Omental fat pad (tissue), 4 donors: ENCODE results near the gene COL4A4. TPM values are rescaled to one million over a fixed set of nuclear protein-coding genes. Genes with fewer than 3 reads are reported as not detected.

ENCODE experiments used
- ATAC-seq: fragments of 150-250 bp; one replicate; pipeline ENCODE4 v1.9.1; 2016; ENCODE audit warnings: mild to moderate bottlenecking, moderate library complexity; ENCODE audit not compliant: low FRiP score
- DNase-seq: peaks from one replicate; pipeline ENCODE4 v3.0.0-alpha.2; 2019; ENCODE audit warnings: low spot score
- total RNA-seq, 4 donors: library from RNA; depleted of rRNA; stranded (reverse); fragments of >200 nt; gene quantifications; one replicate each; pipeline ENCODE4 v1.1.0, GENCODE V29; 2016
- TF ChIP-seq, protein P1 (sequence below), 3 donors: fragments of 450-650 bp; IDR thresholded peaks; one replicate each; pipeline ENCODE4 v1.5.1; 2016 to 2017; ENCODE audit warnings: antibody characterized with exemption in 3 of 3, mild to moderate bottlenecking in 3 of 3, moderate library complexity in 2 of 3

Gene COL4A4
- total RNA-seq, 4 donors from 2014 or later, result 0.38 to 1.9 (median 0.64) TPM

DNA sequence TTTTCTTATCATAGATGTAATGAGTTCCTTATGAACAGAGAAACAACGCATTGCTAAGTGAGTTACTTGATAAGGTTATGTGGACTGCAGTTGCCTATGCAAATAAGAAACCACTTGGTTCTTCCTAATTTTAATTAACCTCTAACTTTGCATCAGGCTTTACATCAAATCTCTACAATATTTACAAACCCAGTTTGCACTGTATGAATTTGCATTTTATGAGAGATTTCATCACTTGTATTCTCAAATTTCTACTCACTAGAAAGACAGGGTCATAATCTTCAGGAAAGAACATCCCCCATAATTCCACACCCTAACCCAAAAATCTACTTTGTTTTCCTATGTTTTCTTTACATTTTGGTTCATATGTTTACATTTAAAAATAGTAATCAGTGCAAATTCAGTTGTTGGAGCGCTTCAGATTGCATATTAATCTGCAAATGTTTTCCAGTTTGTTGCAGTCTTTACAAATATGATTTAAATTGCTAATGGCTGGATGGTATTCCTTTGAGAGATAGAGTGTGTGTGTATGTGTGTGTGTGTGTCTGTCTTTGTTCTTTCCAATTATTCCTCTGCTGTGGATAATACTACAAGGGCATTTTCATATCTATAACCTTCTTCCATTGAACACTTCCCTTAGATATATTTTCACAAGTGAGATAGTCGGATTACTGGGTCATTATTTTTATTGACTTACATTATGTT lies 106.1 kb downstream of the COL4A4 start:
- ATAC-seq (no peak), DNase-seq (no peak)
- TF ChIP-seq, protein P1, sequence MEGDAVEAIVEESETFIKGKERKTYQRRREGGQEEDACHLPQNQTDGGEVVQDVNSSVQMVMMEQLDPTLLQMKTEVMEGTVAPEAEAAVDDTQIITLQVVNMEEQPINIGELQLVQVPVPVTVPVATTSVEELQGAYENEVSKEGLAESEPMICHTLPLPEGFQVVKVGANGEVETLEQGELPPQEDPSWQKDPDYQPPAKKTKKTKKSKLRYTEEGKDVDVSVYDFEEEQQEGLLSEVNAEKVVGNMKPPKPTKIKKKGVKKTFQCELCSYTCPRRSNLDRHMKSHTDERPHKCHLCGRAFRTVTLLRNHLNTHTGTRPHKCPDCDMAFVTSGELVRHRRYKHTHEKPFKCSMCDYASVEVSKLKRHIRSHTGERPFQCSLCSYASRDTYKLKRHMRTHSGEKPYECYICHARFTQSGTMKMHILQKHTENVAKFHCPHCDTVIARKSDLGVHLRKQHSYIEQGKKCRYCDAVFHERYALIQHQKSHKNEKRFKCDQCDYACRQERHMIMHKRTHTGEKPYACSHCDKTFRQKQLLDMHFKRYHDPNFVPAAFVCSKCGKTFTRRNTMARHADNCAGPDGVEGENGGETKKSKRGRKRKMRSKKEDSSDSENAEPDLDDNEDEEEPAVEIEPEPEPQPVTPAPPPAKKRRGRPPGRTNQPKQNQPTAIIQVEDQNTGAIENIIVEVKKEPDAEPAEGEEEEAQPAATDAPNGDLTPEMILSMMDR (IDR thresholded peaks at IDR 0.05), result no peak

DNA sequence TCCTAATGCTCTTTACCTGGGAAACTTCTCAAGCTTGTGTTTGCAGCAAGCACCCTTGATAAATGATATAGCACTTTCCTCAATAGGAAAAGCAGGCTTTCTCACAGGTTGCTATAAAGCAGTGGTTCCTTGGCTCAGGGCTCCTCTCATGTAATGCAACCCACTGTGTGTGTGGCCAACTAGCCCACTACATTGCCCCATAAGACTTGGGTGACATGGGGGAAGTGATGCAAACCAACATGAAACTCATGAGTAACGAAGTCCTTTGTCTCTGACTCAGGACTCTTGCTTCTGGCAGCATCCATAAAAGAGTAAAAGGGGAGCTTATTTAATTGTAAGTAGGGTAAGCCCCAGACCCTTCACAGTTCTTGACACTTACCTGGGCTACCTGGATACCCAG lies 106.9 kb downstream of the COL4A4 start:
- no peak for ATAC-seq
- DNase-seq, result no peak
- TF ChIP-seq, protein P1 (IDR thresholded peaks at IDR 0.05), result no peak

DNA sequence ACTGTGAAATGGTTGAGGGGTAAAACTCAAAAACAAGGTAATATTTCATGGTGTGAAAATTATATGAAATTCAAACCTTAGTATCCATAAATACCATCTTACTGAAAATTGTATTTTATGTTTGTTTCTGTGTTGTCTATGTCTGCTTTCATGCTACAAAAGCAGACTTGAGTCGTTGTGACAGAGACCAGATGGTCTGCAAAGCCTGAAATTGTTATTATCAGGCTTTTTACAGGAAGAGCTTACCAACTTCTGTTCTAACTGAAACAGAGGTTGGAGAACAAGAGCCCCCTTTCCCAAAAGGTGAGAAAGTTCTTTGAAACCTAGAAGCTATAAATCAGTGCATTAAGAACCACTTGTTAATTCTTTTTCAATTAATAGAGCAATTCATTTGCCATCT lies 110.0 kb downstream of the COL4A4 start:
- TF ChIP-seq, protein P1 (IDR thresholded peaks at IDR 0.05), result no peak
- no peak for ATAC-seq

DNA sequence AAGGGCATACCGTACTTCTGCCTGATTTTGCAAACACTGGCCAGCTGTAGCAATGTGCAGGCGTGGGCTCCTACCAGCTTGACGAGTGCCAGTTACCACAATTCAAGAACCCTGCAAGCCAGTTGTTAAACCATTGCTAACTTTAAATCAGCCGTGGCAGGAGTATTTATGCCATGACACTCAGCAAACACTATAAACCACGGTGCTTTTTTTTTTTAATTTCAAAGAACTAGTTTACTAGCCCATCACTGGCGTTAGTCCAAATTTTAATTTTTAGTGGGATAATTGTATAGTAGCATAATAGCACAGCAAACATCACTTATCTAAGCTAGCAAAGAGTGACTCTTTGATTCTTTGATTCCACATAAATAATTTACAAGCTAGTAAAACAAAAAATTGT lies 111.1 kb downstream of the COL4A4 start:
- no peak for ATAC-seq
- no peak for DNase-seq
- TF ChIP-seq, protein P1 (IDR thresholded peaks at IDR 0.05), result no peak

More for the DNA sequence above, 110.0 kb downstream of the COL4A4 start:
- no peak for DNase-seq

DNA sequence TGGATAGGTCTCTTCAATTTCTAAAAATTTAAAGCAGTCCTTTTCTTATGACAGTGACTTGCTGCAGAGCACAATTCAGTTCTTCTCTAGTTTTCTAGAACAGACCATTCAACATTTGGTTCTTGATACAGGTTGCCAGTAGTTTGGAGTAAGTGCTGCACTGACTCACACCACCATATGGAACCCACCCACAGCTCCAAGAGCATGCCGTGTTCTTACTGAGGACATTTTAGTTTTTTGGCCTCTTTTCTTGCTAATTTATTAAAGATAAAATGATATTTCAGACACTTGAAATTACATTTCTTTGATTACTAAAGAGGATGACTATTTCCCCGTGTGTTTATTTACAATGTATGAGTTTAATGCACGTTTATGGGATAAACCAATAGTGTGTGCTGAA lies 120.0 kb downstream of the COL4A4 start:
- no peak for DNase-seq
- ATAC-seq, result no peak
- TF ChIP-seq, protein P1 (IDR thresholded peaks at IDR 0.05), result no peak

DNA sequence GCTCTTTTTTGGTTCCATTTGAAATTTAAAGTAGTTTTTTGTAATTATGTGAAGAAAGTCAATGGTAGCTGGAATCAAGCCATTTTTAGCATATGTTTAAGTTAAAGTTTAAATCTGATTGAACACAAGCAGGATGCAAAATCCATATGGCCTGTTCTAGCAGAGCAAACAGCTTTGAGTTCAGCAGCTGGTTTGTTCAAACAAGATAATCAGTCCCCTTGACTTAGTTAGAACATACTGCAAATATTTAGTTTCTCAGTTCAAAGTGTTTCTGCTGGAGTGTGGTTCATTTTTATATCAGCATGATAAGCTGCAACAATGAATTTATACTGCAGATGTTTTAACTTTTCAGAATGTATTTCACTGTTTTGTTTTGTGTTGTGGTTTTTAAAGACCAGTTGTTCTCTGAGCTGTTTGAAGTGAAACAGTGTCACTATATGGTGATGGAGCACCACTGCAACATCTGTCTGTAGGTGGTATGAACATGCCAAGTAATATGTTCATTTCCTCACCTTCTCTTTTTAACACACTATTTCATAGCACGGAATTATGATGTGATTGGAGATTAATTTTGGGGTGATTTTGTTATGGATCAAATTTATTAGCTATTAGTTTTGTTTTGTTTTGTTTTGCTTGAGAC lies 125.3 kb downstream of the COL4A4 start:
- ATAC-seq, result no peak
- DNase-seq, result no peak
- TF ChIP-seq, protein P1 (IDR thresholded peaks at IDR 0.05), result no peak

DNA sequence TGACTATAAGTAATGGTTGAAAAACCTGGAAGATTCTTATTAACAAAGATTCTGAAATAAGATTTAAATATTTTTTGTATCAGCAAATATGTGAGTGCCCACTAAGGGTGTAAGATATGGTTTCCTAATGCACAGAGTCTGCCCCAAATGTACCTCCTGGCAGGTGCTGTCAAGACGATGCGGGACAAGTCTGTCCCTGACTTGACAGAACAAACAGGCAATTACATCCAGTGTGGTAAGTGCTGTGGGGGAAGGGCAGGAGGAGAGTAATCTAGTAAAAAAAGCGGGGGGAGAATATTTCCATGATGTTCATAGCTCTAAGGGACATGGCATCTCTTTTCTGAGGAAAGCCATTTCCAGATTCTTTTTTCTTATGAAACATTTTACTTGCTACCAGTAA lies 127.5 kb downstream of the COL4A4 start:
- TF ChIP-seq, protein P1 (IDR thresholded peaks at IDR 0.05), result no peak
- no peak for ATAC-seq
- DNase-seq, result no peak
